Islet precursor cell (in vitro differentiated cells): ENCODE measurements around the gene LDHAL6A.

Experiments
- DNase-seq: peaks from one replicate; pipeline ENCODE4 v3.0.0-alpha.2; 2018

The LDHAL6A gene

DNA sequence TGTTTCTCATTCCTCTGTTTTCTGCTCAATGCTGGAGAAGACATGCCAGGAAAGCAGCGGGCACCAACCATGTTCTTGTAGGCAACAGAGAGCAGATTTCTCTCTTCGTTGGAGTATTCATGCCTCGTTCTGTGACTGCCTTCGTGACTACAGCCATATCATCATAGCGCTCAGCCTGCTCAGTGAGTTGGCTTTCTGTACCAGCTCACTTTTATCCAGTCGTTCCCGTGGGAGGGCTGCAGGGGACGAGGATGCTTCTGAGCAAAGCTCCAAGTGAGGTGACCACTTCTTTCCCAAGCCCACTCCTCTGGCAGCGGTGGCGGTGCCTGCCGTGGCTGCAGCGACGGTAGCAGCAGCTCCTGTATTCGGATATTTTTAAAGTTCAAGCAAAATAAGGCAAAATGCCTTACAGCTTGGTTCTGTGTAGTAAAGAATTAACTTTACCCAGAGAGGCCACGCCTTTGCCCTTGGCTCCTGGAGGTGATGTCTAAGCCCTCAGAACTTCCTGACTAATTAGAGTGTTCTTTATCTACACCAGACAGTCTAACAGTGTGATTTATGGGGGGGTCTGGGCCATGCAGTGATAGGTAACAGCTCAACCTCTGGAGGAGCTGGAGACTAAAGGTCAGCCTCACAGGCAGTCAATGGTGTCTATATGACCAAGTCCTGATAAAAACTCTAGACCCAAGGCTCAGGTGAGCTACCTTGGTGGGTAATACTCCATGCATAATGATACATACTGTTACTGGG lies 35.3 kb downstream of the LDHAL6A start:
- peak; percentile 54 for DNase-seq

GRCh38 chr11:18491924-18492323 lies 36.3 kb downstream of the LDHAL6A start:
- no peak for DNase-seq

DNA sequence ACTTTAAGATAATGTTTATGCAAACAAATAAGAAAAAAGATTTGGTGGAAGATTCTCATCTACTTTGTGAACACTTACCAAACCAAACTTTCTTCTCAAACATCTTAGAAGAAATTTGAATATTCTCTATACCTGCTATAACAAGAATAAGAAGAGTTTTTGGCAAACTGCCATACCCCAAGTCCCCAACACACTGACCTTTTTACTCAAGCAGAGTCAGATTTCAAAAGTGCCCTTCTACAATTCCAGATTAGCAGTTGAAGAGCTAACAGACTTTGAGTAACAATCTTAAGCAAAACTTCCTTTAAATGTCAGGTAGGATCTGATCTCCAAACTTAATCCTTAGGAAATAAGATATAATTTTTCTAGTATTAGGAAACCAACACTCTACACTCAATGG lies 37.2 kb downstream of the LDHAL6A start:
- no peak for DNase-seq

DNA sequence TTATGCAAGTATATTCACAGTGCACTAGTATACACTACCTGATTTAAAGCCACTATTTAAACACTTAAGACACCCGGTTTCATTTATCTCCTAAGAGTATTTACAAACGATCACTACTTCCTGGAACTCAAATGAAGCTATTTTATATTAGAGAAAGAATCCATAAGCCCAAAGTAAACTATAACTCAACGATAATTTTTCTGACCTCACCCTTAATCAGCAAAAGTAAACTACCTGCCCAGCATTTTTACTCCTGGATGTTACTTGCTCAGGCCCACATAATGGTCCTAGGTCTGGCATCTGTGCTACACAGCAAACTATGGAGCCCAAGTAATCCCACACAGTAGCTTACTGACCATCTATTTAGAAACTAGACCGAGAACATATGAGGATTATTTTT lies 37.7 kb downstream of the LDHAL6A start:
- no peak for DNase-seq

- no peak for DNase-seq
Observed at GRCh38 chr11:18495271-18495670, 39.6 kb downstream of the LDHAL6A start.

DNA sequence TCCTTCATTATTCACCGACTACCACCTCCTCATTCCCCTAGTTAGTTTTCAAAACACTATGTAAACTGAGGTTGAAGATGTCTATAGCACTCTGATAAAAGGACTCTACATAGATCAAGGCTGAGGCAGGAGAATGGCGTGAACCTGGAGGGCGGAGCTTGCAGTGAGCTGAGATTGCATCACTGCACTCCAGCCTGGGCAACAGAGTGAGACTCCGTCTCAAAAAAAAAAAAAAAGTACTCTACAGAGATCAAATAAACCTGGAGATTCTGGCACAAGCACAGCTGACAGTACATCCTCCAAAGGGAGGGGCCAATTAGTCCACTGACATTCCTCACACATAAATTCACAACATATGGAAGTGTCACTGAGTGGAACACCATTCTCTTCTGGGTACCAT lies 40.0 kb downstream of the LDHAL6A start:
- no peak for DNase-seq

DNA sequence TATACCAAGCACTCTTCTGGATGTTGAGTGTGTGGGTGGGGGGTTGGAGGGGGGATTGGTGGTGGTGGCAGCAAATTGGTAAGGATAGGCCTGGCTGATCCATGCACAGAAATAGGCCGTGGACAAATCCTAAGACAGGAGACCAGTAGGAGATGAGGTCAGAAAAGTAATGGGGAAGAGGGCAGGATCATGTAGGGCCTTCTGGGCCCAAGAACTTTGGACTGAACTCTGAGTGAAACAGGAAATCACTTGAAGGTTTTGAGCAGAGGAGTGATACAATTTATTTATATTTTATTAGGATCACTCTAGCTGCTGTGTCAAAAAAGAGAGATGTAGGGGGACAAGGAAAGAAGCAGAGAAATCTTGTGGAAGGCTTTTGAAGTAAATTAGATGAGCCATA lies 42.4 kb downstream of the LDHAL6A start:
- DNase-seq: no peak

- no peak for DNase-seq
Observed at GRCh38 chr11:18501629-18502028, 46.0 kb downstream of the LDHAL6A start.

GRCh38 chr11:18502352-18502751 lies 46.7 kb downstream of the LDHAL6A start:
- DNase-seq: no peak

DNA sequence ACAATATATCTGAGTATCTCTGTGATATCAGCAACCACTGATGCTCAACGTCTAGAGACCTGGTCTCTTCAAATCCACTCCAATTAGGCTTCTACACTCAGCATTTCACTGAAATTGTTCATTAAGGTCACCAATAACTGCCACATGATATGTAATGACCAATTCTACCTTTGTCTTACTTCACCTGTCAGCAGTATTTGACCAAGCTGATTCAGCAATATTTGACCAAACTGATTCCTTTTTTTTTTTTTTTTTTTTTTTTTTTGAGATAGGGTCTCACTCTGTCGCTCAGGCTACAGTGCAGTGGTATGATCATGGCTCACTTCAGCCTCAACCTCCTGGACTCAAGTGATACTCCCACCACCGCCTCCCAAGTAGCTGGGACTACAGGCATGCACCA lies 65.5 kb downstream of the LDHAL6A start:
- no peak for DNase-seq

- peak; percentile 52 for DNase-seq
Observed at GRCh38 chr11:18522388-18522787, 66.7 kb downstream of the LDHAL6A start.

DNA sequence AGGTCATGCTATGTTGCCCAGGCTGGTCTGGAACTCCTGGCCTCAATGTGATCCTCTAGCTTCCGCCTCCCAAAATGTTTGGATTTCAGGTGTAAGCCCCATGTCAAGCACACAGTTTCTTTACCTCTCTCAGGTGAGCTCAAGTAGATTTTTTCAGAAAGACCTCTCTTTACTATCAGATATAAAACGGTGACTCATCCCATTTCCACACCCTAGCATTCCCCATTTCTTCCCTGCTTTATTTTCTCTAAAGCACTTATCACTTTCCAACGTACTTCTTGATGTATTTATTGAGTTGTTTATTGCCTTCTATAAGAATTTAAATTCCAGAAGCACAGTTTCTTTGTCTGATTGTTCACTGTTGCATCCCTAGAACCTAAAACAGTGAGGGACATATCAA lies 67.4 kb downstream of the LDHAL6A start:
- no peak for DNase-seq

- no peak for DNase-seq
Observed at GRCh38 chr11:18524248-18524647, 68.6 kb downstream of the LDHAL6A start.

DNA sequence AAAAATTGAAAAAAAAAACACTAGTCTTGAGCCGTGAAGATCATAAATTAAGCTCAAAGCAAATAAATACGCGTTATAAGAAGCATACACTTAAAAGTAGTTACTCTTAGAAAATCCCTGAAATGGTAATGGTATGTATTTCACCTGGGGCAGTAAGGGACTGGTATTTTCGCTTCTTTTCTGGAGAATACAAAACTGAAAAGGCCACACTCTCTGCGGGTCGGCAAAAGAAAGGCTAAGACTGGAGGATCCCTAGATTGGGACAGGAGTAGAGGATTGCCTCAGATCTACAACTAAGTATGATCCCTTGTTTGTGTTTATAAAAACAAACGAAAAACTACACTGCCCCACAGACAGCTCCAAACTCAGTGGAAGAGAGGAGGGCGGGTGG lies 70.5 kb downstream of the LDHAL6A start:
- DNase-seq: no peak

DNA sequence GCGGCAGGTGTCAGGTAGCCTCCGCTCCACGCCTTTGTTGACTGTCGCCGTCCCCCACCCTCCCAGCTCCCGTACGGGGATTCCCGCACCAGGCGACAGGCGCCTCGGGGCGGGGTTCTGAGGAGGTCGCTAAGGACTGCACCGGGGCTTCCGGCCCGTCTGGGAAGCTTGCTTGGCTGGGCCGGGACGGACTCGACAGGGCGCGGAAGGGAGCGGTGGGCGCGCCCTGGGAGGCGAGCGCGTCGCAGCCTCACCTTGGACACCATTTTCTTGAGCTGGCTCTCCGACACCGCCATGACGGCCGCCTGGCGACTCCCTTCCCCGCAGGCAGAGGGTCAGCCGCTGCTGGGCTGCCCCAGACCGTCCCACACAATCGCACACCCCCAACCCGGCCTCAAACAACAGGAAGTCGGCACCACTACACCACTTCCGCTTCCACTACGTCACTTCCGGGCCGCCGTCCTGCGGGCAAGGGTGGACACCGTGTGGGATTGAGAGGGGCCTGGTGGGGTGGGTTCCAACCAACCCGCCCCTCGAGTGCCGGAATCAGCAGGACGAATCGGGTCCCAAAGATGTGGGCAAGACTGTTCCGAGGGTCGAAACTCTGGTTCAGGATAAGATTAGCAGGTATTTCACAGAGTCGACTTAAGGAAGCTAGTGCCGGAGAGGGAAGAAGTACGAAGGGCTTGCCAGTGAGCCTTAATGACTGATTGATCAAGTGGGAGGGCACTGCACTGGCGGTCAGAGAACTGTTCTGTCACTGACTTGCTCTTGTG lies 71.1 kb downstream of the LDHAL6A start, which contains the start of gene TSG101:
Gene TSG101, minus strand, starts transcription at position 422 of the 776 bp plus-strand sequence. Its CDS starts 126 bp downstream, at position 296.
- peak; percentile 98 for DNase-seq

DNA sequence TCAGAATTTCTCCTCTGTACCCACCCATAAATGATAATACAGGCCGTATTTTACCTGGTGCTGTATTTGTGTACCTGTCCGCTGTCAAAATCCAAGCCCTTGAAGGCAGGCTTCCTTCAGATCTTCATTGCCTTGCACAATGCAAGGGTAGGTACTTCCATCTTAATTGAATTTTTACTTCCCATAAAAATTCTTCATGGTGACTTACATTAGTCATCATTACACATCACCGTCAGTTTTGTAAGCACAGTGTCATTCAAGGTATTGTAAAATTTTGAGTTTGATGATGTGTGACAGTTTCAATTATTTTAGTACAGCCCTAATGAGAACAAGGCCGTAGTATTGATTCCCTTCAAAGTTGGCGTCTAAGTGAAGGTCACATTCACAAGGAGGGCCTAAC lies 71.9 kb downstream of the LDHAL6A start:
- DNase-seq: no peak
